Measurements from ENCODE around the gene SCN5A.

Gene SCN5A

DNA sequence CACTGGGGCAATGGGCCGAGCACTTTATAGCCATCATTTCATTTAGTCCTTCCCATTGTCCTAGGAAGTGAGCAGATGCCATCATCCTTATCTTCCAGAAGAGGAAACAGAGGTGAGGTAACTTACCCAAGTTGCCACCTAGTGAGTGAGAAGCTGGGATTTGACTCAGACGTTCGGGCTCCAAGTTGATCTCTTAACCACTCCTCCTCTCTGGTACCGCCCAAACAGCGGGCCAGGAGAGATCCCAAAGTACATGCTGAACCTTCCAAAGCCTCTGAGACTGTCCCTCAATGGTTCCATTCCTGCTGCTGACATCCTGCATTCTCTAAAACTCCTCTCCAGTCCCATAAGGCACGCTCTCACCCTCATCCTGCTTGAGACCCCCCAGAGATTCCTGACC is 97.1 kb downstream of the SCN5A start:
- Histone ChIP-seq H3K27me3 (ENCODE audit: insufficient read depth, low read depth, severe bottlenecking) (no peaks in the 10 kb centered on the region), H3K4me3 (ENCODE audit: low read depth, low read length) (no peak overlapping the region), H3K27ac (no peak overlapping the region), H3K9me3 (ENCODE audit: severe bottlenecking) (no peaks in the 10 kb centered on the region), H3K36me3 (no peaks in the 10 kb centered on the region)
- TF ChIP-seq, protein P1, sequence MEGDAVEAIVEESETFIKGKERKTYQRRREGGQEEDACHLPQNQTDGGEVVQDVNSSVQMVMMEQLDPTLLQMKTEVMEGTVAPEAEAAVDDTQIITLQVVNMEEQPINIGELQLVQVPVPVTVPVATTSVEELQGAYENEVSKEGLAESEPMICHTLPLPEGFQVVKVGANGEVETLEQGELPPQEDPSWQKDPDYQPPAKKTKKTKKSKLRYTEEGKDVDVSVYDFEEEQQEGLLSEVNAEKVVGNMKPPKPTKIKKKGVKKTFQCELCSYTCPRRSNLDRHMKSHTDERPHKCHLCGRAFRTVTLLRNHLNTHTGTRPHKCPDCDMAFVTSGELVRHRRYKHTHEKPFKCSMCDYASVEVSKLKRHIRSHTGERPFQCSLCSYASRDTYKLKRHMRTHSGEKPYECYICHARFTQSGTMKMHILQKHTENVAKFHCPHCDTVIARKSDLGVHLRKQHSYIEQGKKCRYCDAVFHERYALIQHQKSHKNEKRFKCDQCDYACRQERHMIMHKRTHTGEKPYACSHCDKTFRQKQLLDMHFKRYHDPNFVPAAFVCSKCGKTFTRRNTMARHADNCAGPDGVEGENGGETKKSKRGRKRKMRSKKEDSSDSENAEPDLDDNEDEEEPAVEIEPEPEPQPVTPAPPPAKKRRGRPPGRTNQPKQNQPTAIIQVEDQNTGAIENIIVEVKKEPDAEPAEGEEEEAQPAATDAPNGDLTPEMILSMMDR (IDR thresholded peaks at IDR 0.05; ENCODE audit: low read depth, low read length): no peak
- DNase-seq: peak; percentile 1

DNA sequence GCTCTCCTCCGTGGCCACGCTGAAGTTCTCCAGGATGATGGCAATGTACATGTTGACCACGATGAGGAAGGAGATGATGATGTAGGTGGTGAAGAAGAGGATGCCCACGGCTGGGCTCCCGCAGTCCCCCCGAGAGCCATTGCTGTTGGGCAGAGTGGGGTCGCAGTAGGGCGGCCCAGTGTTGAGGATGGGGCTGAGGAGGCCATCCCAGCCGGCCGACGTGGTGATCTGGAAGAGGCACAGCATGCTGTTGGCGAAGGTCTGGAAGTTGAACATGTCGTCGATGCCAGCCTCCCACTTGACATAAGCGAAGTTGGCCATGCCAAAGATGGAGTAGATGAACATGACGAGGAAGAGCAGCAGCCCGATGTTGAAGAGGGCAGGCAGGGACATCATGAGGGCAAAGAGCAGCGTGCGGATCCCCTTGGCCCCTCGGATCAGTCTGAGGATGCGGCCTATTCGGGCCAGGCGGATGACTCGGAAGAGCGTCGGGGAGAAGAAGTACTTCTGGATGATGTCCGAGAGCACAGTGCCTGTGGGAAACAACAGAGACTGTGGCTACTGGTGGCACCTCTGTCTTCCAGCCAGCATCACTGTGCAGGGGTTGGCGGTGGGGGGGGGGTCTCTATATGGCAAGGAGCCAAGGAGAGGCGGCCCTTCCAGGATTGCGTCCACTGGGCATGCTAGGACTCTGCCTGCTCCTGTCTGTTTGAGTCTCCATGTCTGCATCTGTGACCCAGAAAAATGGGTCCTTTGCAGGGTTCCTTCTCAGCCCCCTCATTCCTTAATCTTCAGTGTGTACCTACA is 98.3 kb downstream of the SCN5A start:
- Histone ChIP-seq H3K4me3 (ENCODE audit: low read depth, low read length) (no peak overlapping the region), H3K27ac (no peak overlapping the region), H3K36me3 (no peaks in the 10 kb centered on the region), H3K9me3 (ENCODE audit: severe bottlenecking) (no peaks in the 10 kb centered on the region), H3K27me3 (ENCODE audit: insufficient read depth, low read depth, severe bottlenecking) (no peaks in the 10 kb centered on the region)
- TF ChIP-seq, protein P1 (IDR thresholded peaks at IDR 0.05; ENCODE audit: low read depth, low read length): no peak
- peak; percentile 1 for DNase-seq

DNA sequence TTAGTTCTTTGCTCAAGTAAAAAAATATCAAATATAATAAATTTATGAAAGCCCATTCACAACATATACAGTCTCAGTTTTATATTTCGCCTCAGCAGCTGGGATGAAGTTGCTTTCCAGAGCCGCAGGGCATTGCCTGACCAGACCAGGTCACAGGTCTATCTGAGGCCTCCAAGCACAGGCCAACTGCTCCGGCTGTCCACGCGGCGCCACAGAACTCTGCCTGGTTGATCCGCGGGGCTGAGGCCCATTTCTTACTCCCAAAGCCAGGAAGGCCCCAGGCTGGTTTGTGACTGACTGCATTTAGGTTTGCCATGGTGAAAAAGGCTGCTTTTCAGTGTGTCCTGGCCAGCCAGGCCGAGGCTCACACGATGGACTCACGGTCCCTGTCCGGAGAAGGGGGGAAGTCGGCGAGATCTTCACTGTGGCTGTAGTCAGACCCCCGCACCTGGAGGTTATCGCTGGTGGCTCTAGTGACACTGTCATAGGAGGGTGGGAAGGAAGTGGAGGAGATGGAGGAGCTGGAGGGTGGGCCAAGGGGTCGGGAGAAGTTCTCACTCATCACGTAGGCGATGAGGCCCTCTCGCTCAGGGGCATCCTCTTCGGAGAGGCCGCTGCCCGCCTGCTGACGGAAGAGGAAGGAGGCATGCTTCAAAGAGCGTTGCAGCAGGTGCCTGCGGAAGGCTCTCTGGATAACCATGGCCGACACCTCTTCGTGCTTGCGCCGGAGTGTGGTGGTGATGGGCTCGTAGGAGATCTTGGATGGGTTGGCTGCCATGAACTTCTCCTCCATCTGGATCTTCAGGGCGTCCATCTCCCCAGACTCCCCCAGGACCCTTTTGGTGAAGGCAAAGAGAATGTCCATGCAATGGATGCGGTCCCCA is 99.3 kb downstream of the SCN5A start:
- DNase-seq: peak; percentile 2
- Histone ChIP-seq H3K27ac (no peak overlapping the region), H3K4me3 (ENCODE audit: low read depth, low read length) (no peak overlapping the region), H3K9me3 (ENCODE audit: severe bottlenecking) (no peaks in the 10 kb centered on the region), H3K36me3 (no peaks in the 10 kb centered on the region), H3K27me3 (ENCODE audit: insufficient read depth, low read depth, severe bottlenecking) (no peaks in the 10 kb centered on the region)
- TF ChIP-seq, protein P1 (IDR thresholded peaks at IDR 0.05; ENCODE audit: low read depth, low read length): no peak

DNA sequence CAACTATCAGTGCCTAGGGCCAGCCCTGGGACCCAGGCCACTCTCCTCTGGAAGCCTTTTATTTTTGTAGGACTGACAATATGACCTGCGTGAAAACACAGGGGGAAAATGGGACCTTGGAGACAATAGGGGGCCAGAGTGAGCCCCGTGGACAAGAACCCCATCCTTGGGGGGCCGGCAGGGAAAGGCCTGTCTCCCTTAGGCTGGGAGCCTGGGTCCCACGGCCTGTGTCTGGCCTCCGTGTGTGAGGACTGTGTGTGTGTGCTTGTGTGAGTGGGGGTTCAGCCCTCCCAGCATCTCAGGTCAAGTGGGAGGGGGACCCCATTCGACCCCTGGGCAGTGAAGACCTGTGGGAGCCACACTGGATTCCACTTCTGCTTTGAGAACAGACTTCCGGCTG is 100.0 kb downstream of the SCN5A start:
- TF ChIP-seq, protein P1 (IDR thresholded peaks at IDR 0.05; ENCODE audit: low read depth, low read length): no peak
- DNase-seq: no peak

DNA sequence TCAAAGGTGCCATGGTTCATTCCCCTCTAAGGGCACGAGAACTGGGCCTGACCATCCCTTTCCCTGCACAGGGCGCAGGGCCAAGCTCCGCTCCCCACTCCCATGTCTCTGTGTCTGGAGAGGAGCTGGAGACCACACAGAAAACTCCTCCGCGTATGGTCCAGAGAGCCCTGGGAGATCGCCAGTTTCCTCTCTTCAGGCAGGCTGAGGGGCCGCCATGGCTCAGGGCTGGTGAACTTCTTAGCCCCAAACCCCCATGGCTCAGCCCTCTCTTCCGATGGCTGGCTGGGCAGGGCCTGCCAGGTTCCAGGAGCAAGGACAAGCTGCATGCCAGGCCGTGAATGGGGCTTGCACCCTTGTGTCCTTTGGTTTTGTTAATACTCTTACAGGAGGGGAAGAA is 100.4 kb downstream of the SCN5A start:
- Histone ChIP-seq H3K9me3 (ENCODE audit: severe bottlenecking) (no peaks in the 10 kb centered on the region), H3K4me3 (ENCODE audit: low read depth, low read length) (no peak overlapping the region), H3K36me3 (no peaks in the 10 kb centered on the region), H3K27me3 (ENCODE audit: insufficient read depth, low read depth, severe bottlenecking) (no peaks in the 10 kb centered on the region), H3K27ac (no peak overlapping the region)
- TF ChIP-seq, protein P1 (IDR thresholded peaks at IDR 0.05; ENCODE audit: low read depth, low read length): no peak
- no peak for DNase-seq

More for the DNA sequence above, 100.0 kb downstream of the SCN5A start:
- no peaks in the 10 kb centered on the region for H3K9me3 ChIP-seq (ENCODE audit: severe bottlenecking)
- no peak overlapping the region for H3K27ac ChIP-seq
- H3K4me3 ChIP-seq (ENCODE audit: low read depth, low read length): no peak overlapping the region
- H3K27me3 ChIP-seq (ENCODE audit: insufficient read depth, low read depth, severe bottlenecking): no peaks in the 10 kb centered on the region
- H3K36me3 ChIP-seq: no peaks in the 10 kb centered on the region
